Esophagus squamous epithelium (tissue), 5 donors: ENCODE measurements around the gene CDK16. TPM values are rescaled to one million over a fixed set of nuclear protein-coding genes. Genes with fewer than 3 reads are reported as not detected.

Experiments used
- DNase-seq: peaks from one replicate; lab custom pipeline; 2025; lab: John Stamatoyannopoulos, UW
- H3K27ac ChIP-seq, 4 donors: fragments of 200-600 bp; sonication (generic); one replicate each; pipeline ENCODE4 v1.5.1; 2016 to 2019; ENCODE audit warnings: mild to moderate bottlenecking in 1 of 4
- H3K27me3 ChIP-seq, 4 donors: fragments of 200-600 bp; sonication (generic); 1 replicate in 3 of 4; 2 replicates in 1 of 4; pipeline versions ENCODE4 v1.5.1 to v1.6.0; 2017 to 2021; ENCODE audit warnings: antibody characterized with exemption in 1 of 4
- H3K36me3 ChIP-seq, 3 donors: fragments of 200-600 bp; sonication (generic); one replicate each; pipeline ENCODE4 v1.5.1; 2016 to 2019
- H3K4me1 ChIP-seq, 3 donors: fragments of 200-600 bp; sonication (generic); one replicate each; pipeline ENCODE4 v1.5.1; 2017 to 2019
- H3K4me3 ChIP-seq, 4 donors: fragments of 200-600 bp; sonication (generic); 1 replicate in 3 of 4; 2 replicates in 1 of 4; pipeline ENCODE4 v1.5.1; 2016 to 2019; ENCODE audit warnings: mild to moderate bottlenecking in 2 of 4, moderate library complexity in 1 of 4
- H3K9me3 ChIP-seq, 3 donors: fragments of 200-600 bp; sonication (generic); one replicate each; pipeline ENCODE4 v1.5.1; 2016 to 2019
- CTCF ChIP-seq, 6 experiments: fragments of 450-650 bp in 4 of 6; fragments of 200-600 bp in 2 of 6; sonication (generic) in 2 of 6; IDR thresholded peaks; one replicate each; pipeline ENCODE4 v1.5.1; 2016 to 2019; ENCODE audit warnings: antibody characterized with exemption in 6 of 6, mild to moderate bottlenecking in 4 of 6, moderate library complexity in 4 of 6
- POLR2A ChIP-seq, 4 donors: fragments of 450-650 bp; IDR thresholded peaks; one replicate each; pipeline ENCODE4 v1.6.1; 2017; ENCODE audit warnings: antibody characterized with exemption in 4 of 4, mild to moderate bottlenecking in 4 of 4, moderate library complexity in 3 of 4
- WGBS, 2 donors: methylation state at CpG; one replicate each; pipeline ENCODE4 v1.1.5; 2018; 5-methylcytosine and 5-hydroxymethylcytosine counted together
- intact Hi-C: fragments of 100-400 bp; cut with DNase I; formaldehyde crosslinking; loops from one replicate; pipeline ENCODE4 v1.15.0; 2022
- total RNA-seq, 4 donors: library from RNA; depleted of rRNA; stranded (reverse); fragments of >200 nt; gene quantifications; one replicate each; pipeline ENCODE4 v1.1.0, GENCODE V29; 2016
- donor health status: DM: yes; HTN: yes; CAD: no.

The CDK16 gene
- total RNA-seq, 4 donors from 2014 or later: 78.1 to 115 (median 99.4) TPM

DNA sequence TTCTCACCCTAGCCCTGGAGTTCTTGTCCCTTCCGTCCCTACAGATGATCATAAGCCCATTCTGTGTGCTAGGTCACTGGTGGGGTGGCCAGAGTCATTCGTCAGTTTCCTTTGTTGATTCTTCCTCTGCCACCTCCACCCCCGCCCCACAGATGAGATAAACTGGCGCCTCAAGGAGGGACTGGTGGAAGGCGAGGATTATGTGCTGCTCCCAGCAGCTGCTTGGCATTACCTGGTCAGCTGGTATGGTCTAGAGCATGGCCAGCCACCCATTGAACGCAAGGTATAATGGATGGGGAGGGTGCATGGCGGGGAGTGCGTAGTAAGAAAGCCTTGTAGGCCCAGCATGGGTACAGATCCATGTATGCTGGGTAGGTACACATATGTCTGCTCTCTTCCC is 20.7 kb downstream of the CDK16 start:
- Histone ChIP-seq H3K4me3 (no peak overlapping the region), H3K4me1 (peaks cover 0 to 17% (median 0%) of the 10 kb centered on the region in 3 donors), H3K27ac (no peak overlapping the region), H3K27me3 (no peaks in the 10 kb centered on the region), H3K36me3 (peaks cover 0 to 52% (median 4%) of the 10 kb centered on the region in 3 donors), H3K9me3 (no peaks in the 10 kb centered on the region)
- DNase-seq: no peak
- intact Hi-C loops: no loop called here
- WGBS, 2 donors: 86% methylated on average over 6 of the region's 8 CpGs; no CpG with 5 or more reads in 1 of the 2 donors
- TF ChIP-seq POLR2A (IDR thresholded peaks at IDR 0.05): no peak
- TF ChIP-seq CTCF (IDR thresholded peaks at IDR 0.05): no peak

GRCh38 chrX:47239898-47240545 is 21.5 kb downstream of the CDK16 start:
- Histone ChIP-seq H3K36me3 (peaks cover 2 to 60% (median 4%) of the 10 kb centered on the region in 3 donors), H3K4me1 (peaks cover 0 to 9% (median 0%) of the 10 kb centered on the region in 3 donors), H3K27me3 (no peaks in the 10 kb centered on the region), H3K4me3 (no peak overlapping the region), H3K9me3 (no peaks in the 10 kb centered on the region), H3K27ac (no peak overlapping the region)
- 96 to 100% methylated on average over 4 to 11 of the region's 12 CpGs for WGBS, 2 donors
- intact Hi-C loops: no loop called here
- no peak for DNase-seq
- TF ChIP-seq CTCF (IDR thresholded peaks at IDR 0.05) (no peak), POLR2A (IDR thresholded peaks at IDR 0.05) (no peak)

DNA sequence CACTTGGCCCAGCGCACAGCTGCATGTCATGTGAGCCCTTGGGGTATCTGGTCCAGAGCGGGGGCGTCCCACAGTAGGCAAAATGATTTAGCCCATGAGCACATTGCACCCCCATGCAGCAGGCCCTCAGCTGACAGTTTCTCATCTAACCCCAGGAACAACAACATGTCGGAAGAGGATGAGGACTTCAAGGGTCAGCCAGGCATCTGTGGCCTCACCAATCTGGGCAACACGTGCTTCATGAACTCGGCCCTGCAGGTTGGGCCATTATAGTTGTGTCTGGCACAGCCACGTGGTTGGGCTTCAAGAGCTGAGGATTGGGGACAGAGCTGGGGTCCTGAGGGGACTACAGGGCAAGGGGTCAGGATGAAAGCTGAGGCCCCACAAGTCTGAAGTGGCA is 22.1 kb downstream of the CDK16 start:
- Histone ChIP-seq H3K36me3 (peaks cover 4 to 66% (median 6%) of the 10 kb centered on the region in 3 donors), H3K27ac (no peak overlapping the region), H3K27me3 (no peaks in the 10 kb centered on the region), H3K9me3 (no peaks in the 10 kb centered on the region), H3K4me1 (peaks cover 0 to 4% (median 0%) of the 10 kb centered on the region in 3 donors), H3K4me3 (no peak overlapping the region)
- DNase-seq: no peak
- intact Hi-C loops: no loop called here
- no peak for TF ChIP-seq POLR2A (IDR thresholded peaks at IDR 0.05)
- TF ChIP-seq CTCF (IDR thresholded peaks at IDR 0.05): no peak
- WGBS, 2 donors: 92 to 96% methylated on average over 2 to 3 of the region's 7 CpGs

GRCh38 chrX:47241201-47242011 is 22.9 kb downstream of the CDK16 start:
- WGBS, 2 donors: 89 to 94% methylated on average over 8 to 16 of the region's 18 CpGs
- no peak for TF ChIP-seq POLR2A (IDR thresholded peaks at IDR 0.05)
- no peak for TF ChIP-seq CTCF (IDR thresholded peaks at IDR 0.05)
- no peak for DNase-seq

GRCh38 chrX:47242321-47242720 is 23.8 kb downstream of the CDK16 start:
- no peak for DNase-seq
- intact Hi-C loops: no loop called here
- Histone ChIP-seq H3K4me3 (no peak overlapping the region), H3K4me1 (no peaks in the 10 kb centered on the region), H3K9me3 (no peaks in the 10 kb centered on the region), H3K36me3 (peaks cover 4 to 77% (median 6%) of the 10 kb centered on the region in 3 donors), H3K27me3 (no peaks in the 10 kb centered on the region), H3K27ac (no peak overlapping the region)
- TF ChIP-seq CTCF (IDR thresholded peaks at IDR 0.05): no peak
- no peak for TF ChIP-seq POLR2A (IDR thresholded peaks at IDR 0.05)
- WGBS, 2 donors: 87% methylated on average over 10 of the region's 10 CpGs; no CpG with 5 or more reads in 1 of the 2 donors

More at GRCh38 chrX:47241201-47242011, 22.9 kb downstream of the CDK16 start:
- no peaks in the 10 kb centered on the region for H3K27me3 ChIP-seq
- H3K27ac ChIP-seq: no peak overlapping the region
- no peaks in the 10 kb centered on the region for H3K4me1 ChIP-seq
- no peak overlapping the region for H3K4me3 ChIP-seq
- peaks cover 4 to 73% (median 6%) of the 10 kb centered on the region in 3 donors for H3K36me3 ChIP-seq
- intact Hi-C loops: no loop called here
- no peaks in the 10 kb centered on the region for H3K9me3 ChIP-seq
